HCT116 (cell line): Measurements from ENCODE around the gene ID3. TPM values are rescaled to one million over a fixed set of nuclear protein-coding genes. Genes with fewer than 3 reads are reported as not detected.

Experiments
- ATAC-seq: fragments of 200-7000 bp; cut with Tn5 transposase; 2 replicates; pipeline ENCODE4 v1.9.1; 2020; ENCODE audit warnings: mild to moderate bottlenecking, moderate library complexity
- BruUV-seq: library from RNA; stranded (reverse); fragments of 400-500 nt; replicated peaks from 2 replicates; lab custom pipeline; 2021; lab: Mats Ljungman, UMichigan
- CTCF ChIA-PET: fragments of 300-600 bp; sonication (Branson Sonifier 250); formaldehyde crosslinking; loops from one replicate; lab custom pipeline; 2021; ENCODE audit warnings: antibody characterized with exemption; lab: Charles Lee
- POLR2A ChIA-PET: fragments of 300-600, 350-600 bp; sonication (Branson Sonifier 250); formaldehyde crosslinking; loops from one replicate; lab custom pipeline; 2021; ENCODE audit warnings: antibody characterized with exemption; lab: Charles Lee
- RAD21 ChIA-PET, 2 experiments: fragments of 300-600 bp; sonication (Branson Sonifier 250); formaldehyde crosslinking; loops; one replicate each; lab custom pipeline; 2023; ENCODE audit warnings: low total read pairs in 2 of 2; ENCODE audit not compliant: uncharacterized antibody in 2 of 2, unreplicated experiment in 2 of 2, low non-redundant PET in 1 of 2; lab: Charles Lee
- DNase-seq: peaks from one replicate; pipeline ENCODE4 v3.0.0-alpha.2; 2010; ENCODE audit warnings: low read depth, low spot score
- H2AFZ ChIP-seq: fragments of 200-600 bp; shearing (Covaris generic), sonication (generic); 2 replicates; pipeline ENCODE4 v1.6.1; 2017; ENCODE audit warnings: low read depth, mixed run types, mixed read lengths, antibody characterized with exemption, low read length; ENCODE audit not compliant: poor library complexity, severe bottlenecking
- H3K27ac ChIP-seq: 2 replicates; pipeline ENCODE4 v1.5.1; 2012; ENCODE audit warnings: low read depth, low read length
- H3K27me3 ChIP-seq: fragments of 200-600 bp; sonication (generic); 2 replicates; pipeline ENCODE4 v1.6.1; 2016; ENCODE audit warnings: mixed run types, low read length, mixed read lengths; ENCODE audit not compliant: insufficient read depth
- H3K36me3 ChIP-seq, 2 experiments: fragments of 200-500 bp in 1 of 2; fragments of 200-600 bp in 1 of 2; sonication (Bioruptor generic) in 1 of 2; sonication (generic) in 1 of 2; 2 replicates each; pipeline versions ENCODE4 v1.5.1 to v1.6.1; 2014 to 2016; ENCODE audit warnings: low read length in 2 of 2, inconsistent platforms in 1 of 2, mixed read lengths in 1 of 2, mixed run types in 1 of 2; ENCODE audit not compliant: insufficient read depth in 2 of 2, control insufficient read depth in 1 of 2
- H3K4me1 ChIP-seq, 2 experiments: fragments of 200-600 bp in 1 of 2; sonication (generic) in 1 of 2; 2 replicates each; pipeline versions ENCODE4 v1.5.1 to v1.6.1; 2012 to 2017; ENCODE audit warnings: low read length in 2 of 2, inconsistent platforms in 1 of 2, mild to moderate bottlenecking in 1 of 2, mixed read lengths in 1 of 2, mixed run types in 1 of 2, moderate library complexity in 1 of 2; ENCODE audit not compliant: insufficient read depth in 2 of 2, control insufficient read depth in 1 of 2
- H3K4me2 ChIP-seq: fragments of 200-600 bp; sonication (generic); 2 replicates; pipeline ENCODE4 v1.6.1; 2017; ENCODE audit warnings: mixed run types, low read length, mixed read lengths
- H3K4me3 ChIP-seq, 2 experiments: fragments of 200-600 bp in 1 of 2; sonication (generic) in 1 of 2; replicated peaks in 1 of 2; 2 replicates each; pipeline ENCODE4 v1.5.1; 2011 to 2016; ENCODE audit warnings: low read length in 2 of 2, control low read depth in 1 of 2, low read depth in 1 of 2, mild to moderate bottlenecking in 1 of 2, mixed read lengths in 1 of 2, mixed run types in 1 of 2
- H3K79me2 ChIP-seq: fragments of 200-600 bp; sonication (generic); 2 replicates; pipeline ENCODE4 v1.6.1; 2017; ENCODE audit warnings: mild to moderate bottlenecking, mixed run types, low read length, moderate library complexity, mixed read lengths; ENCODE audit not compliant: insufficient read depth
- H3K9ac ChIP-seq: fragments of 200-600 bp; sonication (generic); 2 replicates; pipeline ENCODE4 v1.6.1; 2016; ENCODE audit warnings: low read length, mixed read lengths
- H3K9me2 ChIP-seq: fragments of 200-600 bp; sonication (generic), shearing (Covaris generic); 2 replicates; pipeline ENCODE4 v1.6.1; 2017; ENCODE audit warnings: mixed run types, mild to moderate bottlenecking, moderate library complexity; ENCODE audit not compliant: insufficient read depth
- H3K9me3 ChIP-seq, 2 experiments: fragments of 200-500 bp in 1 of 2; fragments of 200-600 bp in 1 of 2; sonication (Bioruptor generic) in 1 of 2; sonication (generic) in 1 of 2; 2 replicates each; pipeline ENCODE4 v1.6.1; 2014 to 2017; ENCODE audit warnings: low read length in 2 of 2, mixed read lengths in 2 of 2, inconsistent platforms in 1 of 2, low read depth in 1 of 2, mild to moderate bottlenecking in 1 of 2, mixed run types in 1 of 2, moderate library complexity in 1 of 2; ENCODE audit not compliant: control insufficient read depth in 1 of 2, insufficient read depth in 1 of 2
- H4K20me1 ChIP-seq: fragments of 200-600 bp; sonication (generic), shearing (Covaris generic); 2 replicates; pipeline ENCODE4 v1.6.1; 2017; ENCODE audit warnings: mixed run types, mild to moderate bottlenecking, moderate library complexity; ENCODE audit not compliant: insufficient read depth
- ATF3 ChIP-seq: IDR thresholded peaks from 2 replicates; pipeline ENCODE4 v1.6.1; 2012
- CEBPB ChIP-seq: IDR thresholded peaks from 2 replicates; pipeline ENCODE4 v1.6.1; 2012; ENCODE audit warnings: low read depth
- ELF1 ChIP-seq: IDR thresholded peaks from 2 replicates; pipeline ENCODE4 v1.6.1; 2012; ENCODE audit warnings: low read depth, borderline replicate concordance
- POLR2A ChIP-seq: IDR thresholded peaks from 2 replicates; pipeline ENCODE4 v1.7.0; 2011; ENCODE audit warnings: borderline replicate concordance; ENCODE audit not compliant: insufficient read depth, insufficient read length; ENCODE audit errors: extremely low read depth
- POLR2AphosphoS5 ChIP-seq: IDR thresholded peaks from 2 replicates; pipeline ENCODE4 v1.6.1; 2011; ENCODE audit warnings: mild to moderate bottlenecking, low read depth, low read length, moderate library complexity
- RAD21 ChIP-seq: IDR thresholded peaks from 2 replicates; pipeline ENCODE4 v1.6.1; 2012; ENCODE audit warnings: low read depth, mild to moderate bottlenecking
- SIN3A ChIP-seq: IDR thresholded peaks from 2 replicates; pipeline ENCODE4 v1.6.1; 2012; ENCODE audit warnings: low read depth
- SRF ChIP-seq: IDR thresholded peaks from 2 replicates; pipeline ENCODE4 v1.6.1; 2012; ENCODE audit warnings: low read depth
- TCF7L2 ChIP-seq: IDR thresholded peaks from 2 replicates; pipeline ENCODE4 v1.7.0; 2011; ENCODE audit warnings: borderline replicate concordance, inconsistent platforms; ENCODE audit not compliant: insufficient read depth, insufficient read length; ENCODE audit errors: extremely low read depth
- YY1 ChIP-seq: IDR thresholded peaks from 2 replicates; pipeline ENCODE4 v1.6.1; 2011; ENCODE audit warnings: low read length, low read depth, moderate library complexity, mild to moderate bottlenecking; ENCODE audit not compliant: insufficient replicate concordance; ENCODE audit errors: extremely low read depth
- ZBTB33 ChIP-seq: IDR thresholded peaks from 2 replicates; pipeline ENCODE4 v1.6.1; 2011; ENCODE audit warnings: mild to moderate bottlenecking, low read length, moderate library complexity; ENCODE audit not compliant: insufficient replicate concordance; ENCODE audit errors: extremely low read depth
- ZNF274 ChIP-seq: fragments of 200-500 bp; sonication (Bioruptor generic); IDR thresholded peaks from 2 replicates; pipeline ENCODE4 v1.6.1; 2014; ENCODE audit warnings: mild to moderate bottlenecking, low read depth, low read length, inconsistent platforms
- intact Hi-C: fragments of 100-400 bp; cut with micrococcal nuclease; formaldehyde crosslinking; loops from 2 replicates; pipeline ENCODE4 v1.10.0; 2022
- total RNA-seq: library from RNA; stranded (reverse); gene quantifications from one replicate; pipeline ENCODE4 v1.2.1, GENCODE V29; 2021; ENCODE audit not compliant: unreplicated experiment

ID3 gene
- total RNA-seq, 1 experiment from 2014 or later = 183 TPM

DNA sequence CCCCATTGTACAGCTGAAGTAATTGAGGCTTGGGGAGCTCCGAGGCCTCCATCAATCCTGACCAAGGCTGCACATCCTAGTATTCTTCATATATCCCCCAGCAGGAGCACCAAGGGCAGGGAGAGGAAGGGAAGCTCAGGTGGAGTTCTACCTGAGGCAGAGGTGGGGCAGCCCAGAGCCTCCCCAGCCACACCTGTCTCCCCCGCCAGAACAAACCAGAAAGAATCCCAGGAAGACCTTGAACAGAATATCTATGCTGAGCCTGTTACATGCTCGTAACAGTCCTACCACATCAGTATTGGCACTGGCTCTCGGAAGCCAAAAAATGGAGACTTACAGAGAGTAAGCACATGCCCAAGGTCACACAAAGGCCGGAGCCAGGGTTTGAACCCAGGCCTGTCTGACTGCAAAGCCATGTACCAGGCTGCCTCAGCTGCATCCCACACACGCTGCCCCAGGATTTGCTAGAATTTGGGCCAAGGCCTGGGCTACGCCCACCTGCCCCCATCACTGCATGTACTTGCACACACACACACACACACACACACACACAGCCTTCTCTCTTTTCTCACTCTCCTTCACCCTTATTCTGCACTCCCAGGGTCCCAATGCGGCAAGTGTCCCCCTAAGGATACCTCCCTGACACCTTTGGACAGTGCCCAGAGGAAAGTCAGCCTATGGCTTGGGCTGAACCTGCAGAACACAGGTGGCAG, 32.8 kb downstream of the ID3 start:
- ATAC-seq (no peak), DNase-seq (no peak)
- Histone ChIP-seq H3K9me3 (no peaks in the 10 kb centered on the region), H3K27me3 (no peaks in the 10 kb centered on the region), H3K4me1 (peaks cover 38 to 64% of the 10 kb centered on the region in 2 experiments), H3K4me3 (no peak overlapping the region), H3K4me2 (no peak overlapping the region), H2AFZ (no peak overlapping the region), H3K9ac (no peak overlapping the region), H3K9me2 (no peaks in the 10 kb centered on the region), H3K79me2 (peaks cover 69% of the 10 kb centered on the region), H3K27ac (no peak overlapping the region), H4K20me1 (no peaks in the 10 kb centered on the region), H3K36me3 (peaks cover 0 to 18% of the 10 kb centered on the region in 2 experiments; a peak in 2 of 4 replicates)
- ChIA-PET RAD21 (interaction anchor here in 1 of 2 experiments (0.6 kb wide), 1 partner anchor 12 kb away, joined by 3 read pairs; no protein-coding TSS in a partner anchor), POLR2A (no interaction called here), CTCF (interaction anchor here (1.3 to 2.0 kb wide), 3 partner anchors 11 to 30 kb away, joined by 4 to 20 read pairs (median 8); no protein-coding TSS in a partner anchor)
- TF ChIP-seq TCF7L2 (no peak), RAD21 (no peak), CEBPB (no peak), POLR2AphosphoS5 (no peak), ELF1 (no peak), POLR2A (no peak), ATF3 (no peak)
- intact Hi-C loops = no loop called here
- BruUV-seq = no TSS peak

DNA sequence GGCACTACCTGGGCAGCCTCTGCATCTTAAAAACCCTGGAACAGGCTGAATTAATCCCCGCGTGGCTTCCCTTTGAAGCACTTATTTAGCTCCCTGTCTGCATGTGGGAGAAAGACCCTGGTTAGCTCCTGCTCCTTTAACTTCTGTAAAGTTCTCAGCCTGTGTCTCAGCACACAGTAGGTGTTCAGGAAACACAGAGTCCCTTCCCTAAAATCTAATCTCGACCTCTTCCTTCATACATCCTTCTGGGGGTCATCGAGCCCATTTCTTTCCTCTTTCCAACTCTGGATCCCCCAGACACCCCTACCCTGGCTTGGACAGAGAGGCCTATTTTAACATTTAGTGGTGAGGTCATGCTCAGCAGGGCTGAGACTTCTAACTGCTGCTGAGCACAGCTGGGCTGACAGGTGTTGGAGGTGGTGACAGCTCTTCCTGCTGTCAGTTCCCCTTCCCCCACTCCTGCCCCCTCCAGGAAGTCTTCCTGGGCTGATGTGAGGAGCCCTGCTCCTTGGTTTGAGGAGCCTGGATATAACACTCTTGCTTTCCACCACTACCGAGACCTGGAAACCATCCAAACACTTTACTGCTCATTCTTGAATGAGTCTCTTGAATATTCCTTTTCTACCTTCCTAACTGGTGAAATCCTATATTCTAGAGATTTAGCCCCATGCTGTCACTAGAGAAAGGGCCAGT, 33.6 kb downstream of the ID3 start:
- peaks cover 38 to 57% of the 10 kb centered on the region in 2 experiments for H3K4me1 ChIP-seq
- no peaks in the 10 kb centered on the region for H3K9me2 ChIP-seq
- H3K9me3 ChIP-seq = no peaks in the 10 kb centered on the region
- CTCF ChIA-PET = interaction anchor here (1.3 kb wide), 1 partner anchor 29 kb away, joined by 4 read pairs; no protein-coding TSS in a partner anchor
- DNase-seq (no peak), ATAC-seq (no peak)
- no peak overlapping the region for H2AFZ ChIP-seq
- peaks cover 1 to 25% of the 10 kb centered on the region in 2 experiments; a peak in 3 of 4 replicates for H3K36me3 ChIP-seq
- RAD21 ChIA-PET = interaction anchor here in 1 of 2 experiments (0.6 kb wide), 1 partner anchor 13 kb away, joined by 3 read pairs; no protein-coding TSS in a partner anchor
- H3K27ac ChIP-seq = no peak overlapping the region
- no peak overlapping the region for H3K9ac ChIP-seq
- H4K20me1 ChIP-seq = no peaks in the 10 kb centered on the region
- TF ChIP-seq ZNF274 (no peak), ZBTB33 (no peak), POLR2AphosphoS5 (no peak), SIN3A (no peak), SRF (no peak), YY1 (no peak)
- BruUV-seq = no TSS peak
- no peaks in the 10 kb centered on the region for H3K27me3 ChIP-seq
- POLR2A ChIA-PET = no interaction called here
- intact Hi-C loops = no loop called here
- H3K4me2 ChIP-seq = no peak overlapping the region
- H3K4me3 ChIP-seq = no peak overlapping the region
- H3K79me2 ChIP-seq = peaks cover 69% of the 10 kb centered on the region
